Brain pericyte (primary cell): Measurements from ENCODE around the gene DIP2A.
"Not testable (repeated sequence)": the region's sequence is repeated elsewhere in the genome, so short reads cannot be mapped to it uniquely, and the experiment has no call there.

Experiments used
- DNase-seq: peaks from one replicate; pipeline ENCODE4 v3.0.0-alpha.2; 2012; ENCODE audit warnings: low read depth, low spot score

The DIP2A gene

GRCh38 chr21:46518983-46519583 lies 60.4 kb downstream of the DIP2A start:
- no peak for DNase-seq

- DNase-seq = not testable (repeated sequence)
Measured at GRCh38 chr21:46527393-46527792, 68.7 kb downstream of the DIP2A start.

GRCh38 chr21:46527801-46528200 lies 69.1 kb downstream of the DIP2A start:
- no peak for DNase-seq

DNA sequence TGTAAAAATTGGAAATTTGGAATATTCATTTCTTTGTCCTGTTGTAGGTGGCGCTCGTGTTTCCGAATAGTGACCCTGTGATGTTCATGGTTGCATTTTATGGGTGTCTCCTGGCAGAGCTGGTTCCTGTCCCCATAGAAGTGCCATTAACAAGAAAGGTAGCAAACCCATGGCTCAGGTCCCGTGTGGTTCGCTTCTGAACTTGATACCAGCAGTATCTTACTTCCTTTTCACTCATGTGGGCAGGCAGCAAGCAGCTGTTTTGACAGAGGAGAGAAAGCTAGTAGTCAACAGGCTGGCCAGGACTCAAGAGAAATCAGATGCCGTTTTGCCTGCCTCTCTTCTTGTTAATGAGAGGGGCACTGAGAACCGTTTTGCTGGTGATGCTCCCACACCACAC lies 73.4 kb downstream of the DIP2A start:
- DNase-seq = no peak

DNA sequence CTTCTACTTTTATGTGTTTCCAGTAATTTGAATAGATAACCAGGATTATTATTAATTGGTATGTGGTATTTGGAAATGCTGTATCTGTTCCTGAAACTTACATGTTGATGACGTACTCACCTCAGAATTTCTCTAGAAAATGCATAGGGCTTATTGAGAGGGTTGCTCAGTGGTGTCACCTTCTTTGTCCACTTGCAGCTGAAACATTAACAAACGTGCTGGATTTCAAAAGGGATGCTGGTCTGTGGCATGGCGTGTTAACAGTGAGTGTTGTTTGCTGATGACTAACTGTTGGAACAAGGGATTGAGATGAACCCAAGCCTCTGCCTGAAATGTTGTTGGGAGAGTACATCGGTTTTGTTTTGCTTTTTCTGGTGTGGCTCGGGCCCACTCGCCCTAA lies 78.3 kb downstream of the DIP2A start:
- no peak for DNase-seq

- DNase-seq = no peak
Measured at GRCh38 chr21:46538262-46538661, 79.6 kb downstream of the DIP2A start.

DNA sequence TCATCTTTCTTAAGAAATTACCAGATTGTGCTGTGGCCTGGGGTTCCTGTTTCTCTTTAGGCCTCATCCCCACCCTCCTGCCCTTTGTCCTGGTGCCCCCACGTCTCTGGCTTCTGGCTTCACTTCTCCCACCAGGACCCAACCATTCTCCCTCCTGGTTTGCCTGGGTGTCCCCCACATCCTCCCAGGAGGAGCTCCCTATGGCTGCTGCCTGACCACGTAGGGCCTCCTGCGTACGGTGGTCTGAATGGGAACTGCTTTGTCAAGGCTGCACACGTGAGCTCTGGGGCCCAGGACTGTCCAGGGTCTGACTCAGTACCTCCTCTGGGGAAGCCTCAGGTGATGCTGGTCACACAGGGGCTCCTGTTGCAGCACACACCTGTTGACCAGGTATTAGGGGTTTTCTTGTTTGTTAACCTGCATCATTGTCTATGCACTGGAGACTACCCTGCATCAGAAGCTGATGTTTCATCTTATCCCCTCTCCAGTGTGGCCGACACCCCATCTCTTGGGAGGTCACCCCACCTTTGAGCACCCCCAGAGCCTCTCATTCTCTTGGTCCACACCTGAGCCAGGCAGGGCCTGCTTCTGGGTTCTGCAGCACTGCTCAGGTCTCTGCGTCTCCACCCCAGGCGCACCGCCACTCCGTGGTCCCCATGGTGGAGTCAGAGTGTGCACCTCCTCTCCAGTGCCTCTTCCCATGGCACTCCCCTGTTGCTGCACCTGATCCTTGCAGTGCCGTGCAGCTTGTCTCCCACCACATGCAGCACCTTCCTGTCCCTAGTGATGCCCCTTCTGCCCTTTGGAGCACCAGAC lies 80.4 kb downstream of the DIP2A start:
- DNase-seq = no peak

DNA sequence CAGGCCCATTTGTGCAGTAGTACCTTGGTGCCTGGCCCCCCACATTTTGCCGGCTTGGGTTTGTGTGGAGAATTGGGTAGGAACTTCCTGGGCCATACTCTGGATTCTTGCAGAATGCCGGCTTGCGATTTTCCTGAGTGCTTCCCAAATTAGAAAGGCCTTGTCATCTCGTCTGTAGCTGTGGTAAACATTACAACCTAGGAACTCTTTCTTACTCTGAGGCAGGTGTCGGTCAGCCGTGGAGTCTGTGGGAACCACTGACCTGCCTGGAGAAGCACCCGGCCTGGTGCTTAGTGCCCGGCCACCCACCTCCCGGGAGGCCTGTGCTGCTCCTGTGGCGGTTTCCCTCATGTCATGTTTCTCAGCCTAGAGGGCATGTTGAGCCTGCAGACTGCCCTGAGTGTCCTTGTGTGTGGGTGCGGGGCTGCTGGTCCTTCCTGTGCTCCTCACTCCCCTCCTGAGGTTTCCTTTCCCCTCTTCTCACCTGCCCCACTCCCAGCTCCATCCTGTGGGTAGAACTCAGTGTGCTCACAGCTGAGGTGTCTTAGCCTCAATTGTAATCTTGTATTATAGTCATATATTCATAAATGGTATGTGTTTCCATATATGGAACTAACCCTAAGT lies 81.5 kb downstream of the DIP2A start:
- no peak for DNase-seq

DNA sequence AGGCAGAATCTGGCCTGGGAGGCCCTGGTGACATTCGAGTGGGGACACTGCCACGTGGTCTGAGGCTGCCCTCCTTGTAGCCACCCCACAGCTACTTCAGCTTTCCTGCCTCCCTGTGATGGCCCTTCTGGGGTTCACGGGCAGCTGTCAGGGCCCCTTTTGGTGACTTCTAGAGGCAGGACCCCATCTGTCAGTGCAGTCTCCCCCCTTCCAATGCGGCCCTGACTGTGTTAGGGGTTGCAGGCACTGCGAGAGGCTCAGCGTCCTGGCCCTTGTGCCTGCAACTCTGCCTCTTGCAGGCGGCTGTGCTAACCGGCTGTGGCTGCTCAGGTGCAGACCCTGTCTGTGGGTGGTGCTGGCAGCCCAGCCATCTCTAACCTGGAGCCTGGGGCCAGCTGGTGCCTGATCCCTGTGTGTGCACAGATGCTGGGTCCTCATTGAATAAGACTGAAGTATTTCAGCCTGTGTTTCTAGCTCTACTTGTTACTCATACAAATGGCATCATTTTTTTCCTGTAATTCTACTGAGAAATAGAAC lies 84.0 kb downstream of the DIP2A start:
- no peak for DNase-seq

DNA sequence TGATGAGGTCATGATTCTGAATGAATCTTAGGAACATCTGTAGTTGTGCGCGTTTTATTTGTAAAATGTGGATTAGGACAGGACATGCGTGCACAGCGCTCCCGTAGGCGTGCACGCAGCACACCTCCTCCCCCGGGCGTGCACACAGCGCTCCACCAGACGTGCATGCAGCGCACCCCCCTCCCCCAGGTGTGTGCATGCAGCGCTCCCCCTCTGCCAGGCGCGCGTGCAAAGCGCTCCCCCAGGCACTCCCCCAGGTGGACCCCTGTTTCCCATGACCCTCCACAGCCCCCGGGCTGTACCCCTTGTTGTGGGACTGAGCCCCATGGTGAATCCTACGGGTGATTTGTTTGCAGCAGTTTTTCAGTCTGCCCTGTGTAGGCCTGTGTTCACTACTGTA lies 84.6 kb downstream of the DIP2A start:
- DNase-seq = no peak

DNA sequence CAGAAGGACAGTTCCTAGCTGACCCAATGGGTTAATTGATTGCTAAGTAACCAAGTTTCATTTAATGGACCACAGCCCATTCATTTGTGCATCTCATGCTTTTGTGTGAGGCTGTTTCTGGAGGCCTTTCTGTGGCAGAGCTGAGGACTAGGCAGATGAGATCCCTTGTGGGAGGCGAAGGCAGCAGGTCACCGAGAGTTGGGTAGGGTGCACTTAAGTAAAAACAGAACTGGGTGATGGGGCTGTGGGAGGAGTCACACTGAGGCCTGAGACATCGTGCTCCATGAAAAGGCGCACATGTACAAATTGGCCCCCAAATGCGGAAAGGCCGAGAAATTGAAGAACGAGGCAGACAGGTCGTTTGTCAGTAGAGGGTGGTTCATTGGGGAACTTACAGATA lies 85.3 kb downstream of the DIP2A start:
- no peak for DNase-seq

GRCh38 chr21:46544824-46545223 lies 86.1 kb downstream of the DIP2A start:
- DNase-seq = no peak

DNA sequence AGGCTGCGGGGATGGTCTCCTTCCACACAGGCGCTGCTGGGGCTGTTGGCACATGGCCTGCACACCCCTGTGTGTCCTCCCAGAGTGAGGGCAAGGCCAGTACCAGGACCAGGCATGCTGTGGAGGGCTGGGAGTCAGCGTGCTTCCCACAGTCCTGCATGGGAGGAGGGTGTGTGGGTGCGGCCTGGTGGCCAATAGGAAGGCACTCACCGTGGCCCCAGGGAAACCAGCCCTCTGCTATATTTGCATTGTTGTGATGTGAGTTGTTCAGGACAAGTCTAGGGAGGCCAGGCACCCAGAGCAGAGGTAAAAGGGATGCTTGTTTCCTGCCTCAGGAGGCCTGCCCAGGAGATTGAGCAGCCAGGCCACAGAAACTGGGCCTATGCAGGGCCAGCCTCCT lies 86.7 kb downstream of the DIP2A start:
- DNase-seq = no peak

DNA sequence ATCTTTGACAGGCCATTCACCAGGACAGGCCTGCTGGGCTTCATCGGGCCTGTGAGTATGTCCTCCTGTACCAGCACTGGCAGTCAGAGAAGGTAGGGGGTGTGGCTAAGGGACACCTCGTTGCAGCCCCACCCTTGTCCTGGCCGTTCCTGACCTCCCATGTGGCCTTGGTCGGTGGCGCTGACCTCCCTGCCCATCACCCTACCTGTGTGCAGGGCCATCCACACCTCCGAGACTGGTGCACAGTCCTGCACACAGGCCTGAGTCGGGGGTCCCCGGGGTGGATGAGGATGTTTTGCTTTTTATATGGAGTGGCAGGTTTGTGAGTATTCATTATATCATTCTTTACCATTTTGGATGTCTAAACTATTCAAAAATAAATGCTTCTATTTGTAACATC lies 87.2 kb downstream of the DIP2A start:
- no peak for DNase-seq

GRCh38 chr21:46546799-46547198 lies 88.1 kb downstream of the DIP2A start:
- DNase-seq = no peak

DNA sequence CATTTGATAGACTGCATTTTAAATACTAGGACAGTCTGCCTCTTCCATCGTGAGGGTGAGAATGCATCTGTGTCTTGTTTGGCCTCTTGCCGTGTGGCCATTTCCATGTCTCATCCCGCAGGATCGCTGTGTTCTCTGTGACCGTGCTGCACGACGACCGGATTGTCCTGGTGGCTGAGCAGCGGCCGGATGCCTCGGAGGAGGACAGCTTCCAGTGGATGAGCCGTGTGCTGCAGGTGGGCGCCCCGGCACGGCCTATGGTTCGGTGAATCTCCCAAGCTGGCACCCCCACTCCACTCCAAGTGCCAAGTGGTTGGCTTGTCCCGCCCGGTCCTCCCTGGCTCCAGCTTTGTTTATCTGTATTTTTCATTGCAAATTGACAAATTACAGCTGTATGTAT lies 91.0 kb downstream of the DIP2A start:
- DNase-seq = no peak

DNA sequence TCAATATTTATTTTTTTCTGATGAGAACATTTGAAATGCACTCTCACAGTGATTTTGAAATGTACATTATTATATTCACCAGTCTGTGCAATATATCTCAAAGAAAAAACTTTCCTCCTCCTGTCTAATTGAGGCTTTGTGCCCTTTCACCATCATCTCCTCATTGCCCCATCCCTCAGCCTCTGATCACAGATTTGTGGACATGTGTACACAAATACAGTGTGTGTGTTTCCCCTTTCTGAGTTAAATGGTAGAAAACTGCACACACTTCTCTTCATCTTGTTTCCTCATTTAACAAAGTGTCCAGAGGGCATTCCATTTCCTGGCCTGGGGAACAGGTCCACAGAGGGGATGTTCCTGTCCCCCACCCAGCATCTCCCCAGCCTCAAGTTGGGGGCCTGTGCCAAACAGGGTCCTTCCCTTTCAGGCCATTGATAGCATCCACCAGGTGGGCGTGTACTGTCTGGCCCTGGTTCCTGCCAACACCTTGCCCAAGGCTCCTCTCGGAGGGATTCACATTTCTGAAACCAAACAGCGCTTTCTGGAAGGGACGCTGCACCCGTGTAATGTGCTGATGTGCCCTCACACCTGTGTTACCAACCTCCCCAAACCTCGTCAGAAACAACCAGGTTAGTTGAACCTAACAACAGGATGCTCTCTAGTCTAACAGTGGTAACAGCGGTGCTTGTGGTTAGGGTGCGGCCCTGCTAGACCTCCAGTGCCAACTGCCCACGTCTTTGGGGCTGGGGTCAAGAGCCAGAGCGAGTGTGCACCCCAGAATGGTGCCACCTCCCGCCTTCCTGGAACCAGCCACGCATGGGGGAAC lies 91.6 kb downstream of the DIP2A start:
- no peak for DNase-seq

- DNase-seq = no peak
Measured at GRCh38 chr21:46551636-46552241, 93.0 kb downstream of the DIP2A start.

DNA sequence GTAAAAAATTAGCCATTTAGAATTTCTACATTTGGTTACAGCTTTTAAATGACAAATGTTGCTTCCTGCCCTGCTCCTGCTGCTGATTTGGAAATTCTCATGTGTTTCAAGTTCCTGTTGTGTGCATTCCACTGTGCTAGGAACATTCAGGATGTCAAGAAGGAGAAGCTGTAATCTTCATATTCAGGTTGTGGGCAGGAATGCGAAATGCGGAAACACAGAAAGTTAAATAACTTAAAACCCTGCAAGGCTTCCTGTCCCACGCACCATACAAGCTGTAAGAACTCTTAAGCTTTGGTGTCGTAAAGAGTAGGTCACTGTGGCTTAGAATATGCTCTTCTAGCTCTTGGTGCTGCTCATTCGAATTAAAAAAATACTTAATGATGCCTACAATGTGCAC lies 93.6 kb downstream of the DIP2A start:
- DNase-seq = no peak

DNA sequence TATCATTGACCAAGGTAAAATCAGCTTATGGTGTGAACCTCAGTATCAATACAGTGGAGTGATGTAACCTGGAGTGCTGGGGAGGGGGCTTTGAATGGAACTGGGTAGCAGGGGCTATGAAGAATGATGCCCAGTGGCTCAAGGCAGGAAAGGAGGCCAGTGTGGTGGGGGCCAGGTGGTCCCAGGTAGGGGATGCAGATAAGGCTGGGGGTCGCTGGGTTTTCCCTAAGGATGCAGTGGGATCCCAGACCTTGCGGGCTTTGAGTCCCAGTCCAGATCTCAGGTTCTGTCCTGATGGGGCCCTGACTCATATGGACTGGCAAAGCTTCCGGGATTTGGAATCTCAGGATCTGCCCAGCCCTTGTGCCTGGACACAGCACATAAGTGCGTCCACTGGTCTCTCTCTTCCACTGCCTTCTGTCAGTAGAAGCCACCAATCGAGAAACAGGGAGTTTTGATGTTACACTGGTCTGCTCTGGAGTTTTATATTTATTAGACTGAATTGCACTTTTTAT lies 94.2 kb downstream of the DIP2A start:
- DNase-seq = no peak

- DNase-seq = no peak
Measured at GRCh38 chr21:46553993-46554392, 95.3 kb downstream of the DIP2A start.
